SK-N-SH (cell line): ENCODE measurements around the gene MAGEA2B. TPM values are rescaled to one million over a fixed set of nuclear protein-coding genes. Genes with fewer than 3 reads are reported as not detected.
"Not testable (repeated sequence)": the region's sequence is repeated elsewhere in the genome, so short reads cannot be mapped to it uniquely, and the experiment has no call there.

ENCODE experiments used
- CTCF ChIA-PET: fragments of 300-600, 350-600 bp; formaldehyde crosslinking; extraction: SDS; loops from one replicate; lab custom pipeline; 2021; lab: Yijun Ruan, JAX
- POLR2A ChIA-PET: fragments of 350-600 bp; sonication (Branson Sonifier 250); formaldehyde crosslinking; extraction: SDS; loops from one replicate; lab custom pipeline; 2020; ENCODE audit warnings: antibody characterized with exemption, inconsistent platforms; lab: Yijun Ruan, JAX
- DNase-seq: peaks from one replicate; pipeline ENCODE4 v3.0.0; 2012
- H2AFZ ChIP-seq: fragments of 200-600 bp; sonication (generic); 2 replicates; pipeline ENCODE4 v1.8.1; 2016; ENCODE audit warnings: antibody characterized with exemption, mild to moderate bottlenecking, low read depth
- H3F3A ChIP-seq: fragments of 200-600 bp; sonication (generic); replicated peaks from 2 replicates; pipeline ENCODE3; 2016; ENCODE audit warnings: antibody characterized with exemption, mild to moderate bottlenecking; ENCODE audit not compliant: insufficient read depth
- H3K27ac ChIP-seq, 2 experiments: fragments of 200-500 bp in 1 of 2; fragments of 200-600 bp in 1 of 2; sonication (Bioruptor generic) in 1 of 2; sonication (generic), shearing (Covaris generic) in 1 of 2; 2 replicates each; pipeline versions ENCODE4 v1.5.1 to v1.6.1; 2014 to 2016; ENCODE audit warnings: low read depth in 2 of 2, inconsistent platforms in 1 of 2, low read length in 1 of 2, mild to moderate bottlenecking in 1 of 2, mixed read lengths in 1 of 2
- H3K27me3 ChIP-seq: fragments of 200-600 bp; sonication (generic), shearing (Covaris generic); 2 replicates; pipeline ENCODE4 v1.6.1; 2016; ENCODE audit warnings: mixed run types; ENCODE audit not compliant: insufficient read depth
- H3K36me3 ChIP-seq, 2 experiments: fragments of 200-500 bp in 1 of 2; fragments of 200-600 bp in 1 of 2; sonication (Bioruptor generic) in 1 of 2; sonication (generic) in 1 of 2; replicated peaks in 1 of 2; 2 replicates each; pipeline versions ENCODE3 to v1.5.1; 2014 to 2016; ENCODE audit warnings: low read length in 1 of 2, mild to moderate bottlenecking in 1 of 2; ENCODE audit not compliant: insufficient read depth in 2 of 2, control insufficient read depth in 1 of 2
- H3K4me1 ChIP-seq, 2 experiments: fragments of 200-500 bp in 1 of 2; fragments of 200-600 bp in 1 of 2; sonication (Bioruptor generic) in 1 of 2; sonication (generic), shearing (Covaris generic) in 1 of 2; 2 replicates each; pipeline versions ENCODE4 v1.5.1 to v1.6.1; 2014 to 2016; ENCODE audit warnings: low read depth in 1 of 2, low read length in 1 of 2, mixed run types in 1 of 2; ENCODE audit not compliant: insufficient read depth in 2 of 2, control insufficient read depth in 1 of 2
- H3K4me2 ChIP-seq: fragments of 200-600 bp; sonication (generic), shearing (Covaris generic); 2 replicates; pipeline ENCODE4 v1.6.1; 2017; ENCODE audit warnings: mixed run types
- H3K4me3 ChIP-seq, 2 experiments: fragments of 200-500 bp in 1 of 2; fragments of 200-600 bp in 1 of 2; sonication (Bioruptor generic) in 1 of 2; sonication (generic), shearing (Covaris generic) in 1 of 2; 2 replicates each; pipeline versions ENCODE4 v1.5.1 to v1.8.1; 2014 to 2016; ENCODE audit warnings: low read depth in 2 of 2, inconsistent platforms in 1 of 2, low read length in 1 of 2, mild to moderate bottlenecking in 1 of 2, mixed read lengths in 1 of 2, moderate library complexity in 1 of 2
- H3K79me2 ChIP-seq: fragments of 200-600 bp; sonication (generic); 2 replicates; pipeline ENCODE4 v1.8.1; 2017; ENCODE audit warnings: mild to moderate bottlenecking; ENCODE audit not compliant: insufficient read depth
- H3K9ac ChIP-seq: fragments of 200-600 bp; sonication (generic); 2 replicates; pipeline ENCODE4 v1.6.1; 2017; ENCODE audit warnings: mixed run types
- H3K9me2 ChIP-seq: fragments of 200-600 bp; sonication (generic); 2 replicates; pipeline ENCODE4 v1.6.1; 2017; ENCODE audit warnings: mixed run types
- H3K9me3 ChIP-seq: fragments of 200-600 bp; sonication (generic); 2 replicates; pipeline ENCODE4 v1.6.1; 2017; ENCODE audit warnings: mixed run types, mild to moderate bottlenecking, moderate library complexity
- H4K20me1 ChIP-seq: fragments of 200-600 bp; sonication (generic); 2 replicates; pipeline ENCODE4 v1.6.1; 2017; ENCODE audit warnings: mild to moderate bottlenecking, mixed run types; ENCODE audit not compliant: insufficient read depth
- ELF1 ChIP-seq: IDR thresholded peaks from 2 replicates; pipeline ENCODE4 v1.4.0; 2012
- FOXJ3 ChIP-seq: sonication (generic); formaldehyde crosslinking; IDR thresholded peaks from 2 replicates; pipeline ENCODE4 v1.5.1; 2020; ENCODE audit warnings: mild to moderate bottlenecking, missing genetic modification reagents
- GABPA ChIP-seq: IDR thresholded peaks from 2 replicates; pipeline ENCODE4 v1.4.0; 2012; ENCODE audit warnings: low read depth, mild to moderate bottlenecking
- JUND ChIP-seq: IDR thresholded peaks from 2 replicates; pipeline ENCODE4 v1.4.0; 2012
- MEF2A ChIP-seq: IDR thresholded peaks from 2 replicates; pipeline ENCODE4 v1.4.0; 2012; ENCODE audit warnings: low read depth, borderline replicate concordance
- RCOR1 ChIP-seq: fragments of 150-350 bp; IDR thresholded peaks from 2 replicates; pipeline ENCODE4 v1.6.1; 2017; ENCODE audit warnings: antibody characterized with exemption, low read length
- RXRA ChIP-seq: IDR thresholded peaks from 2 replicates; pipeline ENCODE4 v1.4.0; 2012; ENCODE audit warnings: low read depth, mild to moderate bottlenecking, borderline replicate concordance
- SIN3A ChIP-seq: IDR thresholded peaks from 2 replicates; pipeline ENCODE4 v1.6.1; 2012; ENCODE audit warnings: low read depth, mild to moderate bottlenecking, low read length, moderate library complexity, borderline replicate concordance
- TAF1 ChIP-seq: IDR thresholded peaks from 2 replicates; pipeline ENCODE4 v1.6.1; 2012; ENCODE audit warnings: low read depth, mild to moderate bottlenecking, low read length, moderate library complexity, borderline replicate concordance
- WGBS: methylation state at CpG from one replicate; pipeline ENCODE4 v1.1.6; 2017; ENCODE audit warnings: low lambda C conversion rate; 5-methylcytosine and 5-hydroxymethylcytosine counted together
- polyA plus RNA-seq, 3 experiments: library from polyadenylated mRNA; depleted of rRNA; stranded (reverse); fragments of >200 nt; gene quantifications; 2 replicates each; pipeline ENCODE4 v1.2.3, GENCODE V29; 2012
- TF ChIP-seq, protein P1 (sequence below): IDR thresholded peaks from 2 replicates; pipeline ENCODE4 v1.4.0; 2012; ENCODE audit warnings: low read depth, borderline replicate concordance
- TF ChIP-seq, protein P2 (sequence below): IDR thresholded peaks from 2 replicates; pipeline ENCODE4 v1.6.1; 2012; ENCODE audit warnings: mild to moderate bottlenecking, low read depth, low read length, moderate library complexity

Gene MAGEA2B
- polyA plus RNA-seq, 1 of the 3 experiments (the other 2 are of a cell fraction) = 17.1 TPM

DNA sequence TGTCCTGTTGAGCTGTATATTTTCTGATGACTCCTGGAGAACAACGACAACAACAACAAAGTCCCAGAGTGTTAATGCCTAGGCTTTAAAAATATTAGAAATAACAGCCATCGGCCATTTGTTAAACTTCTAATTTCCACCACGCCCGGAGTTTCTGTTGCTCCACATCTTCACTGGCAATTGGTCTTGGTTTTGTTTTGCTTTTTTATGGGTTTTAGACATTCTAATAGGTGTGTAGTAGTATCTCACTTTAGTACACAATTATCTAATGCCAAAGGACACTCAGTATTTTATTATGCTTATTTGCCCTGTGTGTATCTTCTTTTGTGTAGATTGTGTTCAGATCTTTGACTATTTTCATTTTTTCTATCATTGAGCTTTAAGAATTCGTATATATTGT is 24.1 kb downstream of the MAGEA2B start:
- CTCF ChIA-PET = no interaction called here
- Histone ChIP-seq H3K4me1 (peaks cover 0 to 3% of the 10 kb centered on the region in 2 experiments; a peak in 1 of 4 replicates), H3K4me2 (no peak overlapping the region), H3K9me2 (no peaks in the 10 kb centered on the region), H3F3A (no peaks in the 10 kb centered on the region), H3K79me2 (peaks cover 27% of the 10 kb centered on the region), H4K20me1 (no peaks in the 10 kb centered on the region), H3K27ac (no peak overlapping the region), H3K9ac (no peak overlapping the region), H3K9me3 (no peaks in the 10 kb centered on the region), H3K4me3 (no peak overlapping the region), H2AFZ (no peak overlapping the region), H3K36me3 (peaks cover 0 to 2% of the 10 kb centered on the region in 2 experiments), H3K27me3 (no peaks in the 10 kb centered on the region)
- 61% methylated on average over 5 of the region's 5 CpGs for WGBS
- POLR2A ChIA-PET = no interaction called here
- no peak for DNase-seq
- TF ChIP-seq GABPA (no peak), RCOR1 (no peak), ELF1 (no peak), TAF1 (no peak), RXRA (no peak), JUND (no peak), MEF2A (no peak), SIN3A (no peak), FOXJ3 (no peak)
- TF ChIP-seq, protein P1, sequence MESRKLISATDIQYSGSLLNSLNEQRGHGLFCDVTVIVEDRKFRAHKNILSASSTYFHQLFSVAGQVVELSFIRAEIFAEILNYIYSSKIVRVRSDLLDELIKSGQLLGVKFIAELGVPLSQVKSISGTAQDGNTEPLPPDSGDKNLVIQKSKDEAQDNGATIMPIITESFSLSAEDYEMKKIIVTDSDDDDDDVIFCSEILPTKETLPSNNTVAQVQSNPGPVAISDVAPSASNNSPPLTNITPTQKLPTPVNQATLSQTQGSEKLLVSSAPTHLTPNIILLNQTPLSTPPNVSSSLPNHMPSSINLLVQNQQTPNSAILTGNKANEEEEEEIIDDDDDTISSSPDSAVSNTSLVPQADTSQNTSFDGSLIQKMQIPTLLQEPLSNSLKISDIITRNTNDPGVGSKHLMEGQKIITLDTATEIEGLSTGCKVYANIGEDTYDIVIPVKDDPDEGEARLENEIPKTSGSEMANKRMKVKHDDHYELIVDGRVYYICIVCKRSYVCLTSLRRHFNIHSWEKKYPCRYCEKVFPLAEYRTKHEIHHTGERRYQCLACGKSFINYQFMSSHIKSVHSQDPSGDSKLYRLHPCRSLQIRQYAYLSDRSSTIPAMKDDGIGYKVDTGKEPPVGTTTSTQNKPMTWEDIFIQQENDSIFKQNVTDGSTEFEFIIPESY = no peak
- TF ChIP-seq, protein P2, sequence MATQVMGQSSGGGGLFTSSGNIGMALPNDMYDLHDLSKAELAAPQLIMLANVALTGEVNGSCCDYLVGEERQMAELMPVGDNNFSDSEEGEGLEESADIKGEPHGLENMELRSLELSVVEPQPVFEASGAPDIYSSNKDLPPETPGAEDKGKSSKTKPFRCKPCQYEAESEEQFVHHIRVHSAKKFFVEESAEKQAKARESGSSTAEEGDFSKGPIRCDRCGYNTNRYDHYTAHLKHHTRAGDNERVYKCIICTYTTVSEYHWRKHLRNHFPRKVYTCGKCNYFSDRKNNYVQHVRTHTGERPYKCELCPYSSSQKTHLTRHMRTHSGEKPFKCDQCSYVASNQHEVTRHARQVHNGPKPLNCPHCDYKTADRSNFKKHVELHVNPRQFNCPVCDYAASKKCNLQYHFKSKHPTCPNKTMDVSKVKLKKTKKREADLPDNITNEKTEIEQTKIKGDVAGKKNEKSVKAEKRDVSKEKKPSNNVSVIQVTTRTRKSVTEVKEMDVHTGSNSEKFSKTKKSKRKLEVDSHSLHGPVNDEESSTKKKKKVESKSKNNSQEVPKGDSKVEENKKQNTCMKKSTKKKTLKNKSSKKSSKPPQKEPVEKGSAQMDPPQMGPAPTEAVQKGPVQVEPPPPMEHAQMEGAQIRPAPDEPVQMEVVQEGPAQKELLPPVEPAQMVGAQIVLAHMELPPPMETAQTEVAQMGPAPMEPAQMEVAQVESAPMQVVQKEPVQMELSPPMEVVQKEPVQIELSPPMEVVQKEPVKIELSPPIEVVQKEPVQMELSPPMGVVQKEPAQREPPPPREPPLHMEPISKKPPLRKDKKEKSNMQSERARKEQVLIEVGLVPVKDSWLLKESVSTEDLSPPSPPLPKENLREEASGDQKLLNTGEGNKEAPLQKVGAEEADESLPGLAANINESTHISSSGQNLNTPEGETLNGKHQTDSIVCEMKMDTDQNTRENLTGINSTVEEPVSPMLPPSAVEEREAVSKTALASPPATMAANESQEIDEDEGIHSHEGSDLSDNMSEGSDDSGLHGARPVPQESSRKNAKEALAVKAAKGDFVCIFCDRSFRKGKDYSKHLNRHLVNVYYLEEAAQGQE = no peak

DNA sequence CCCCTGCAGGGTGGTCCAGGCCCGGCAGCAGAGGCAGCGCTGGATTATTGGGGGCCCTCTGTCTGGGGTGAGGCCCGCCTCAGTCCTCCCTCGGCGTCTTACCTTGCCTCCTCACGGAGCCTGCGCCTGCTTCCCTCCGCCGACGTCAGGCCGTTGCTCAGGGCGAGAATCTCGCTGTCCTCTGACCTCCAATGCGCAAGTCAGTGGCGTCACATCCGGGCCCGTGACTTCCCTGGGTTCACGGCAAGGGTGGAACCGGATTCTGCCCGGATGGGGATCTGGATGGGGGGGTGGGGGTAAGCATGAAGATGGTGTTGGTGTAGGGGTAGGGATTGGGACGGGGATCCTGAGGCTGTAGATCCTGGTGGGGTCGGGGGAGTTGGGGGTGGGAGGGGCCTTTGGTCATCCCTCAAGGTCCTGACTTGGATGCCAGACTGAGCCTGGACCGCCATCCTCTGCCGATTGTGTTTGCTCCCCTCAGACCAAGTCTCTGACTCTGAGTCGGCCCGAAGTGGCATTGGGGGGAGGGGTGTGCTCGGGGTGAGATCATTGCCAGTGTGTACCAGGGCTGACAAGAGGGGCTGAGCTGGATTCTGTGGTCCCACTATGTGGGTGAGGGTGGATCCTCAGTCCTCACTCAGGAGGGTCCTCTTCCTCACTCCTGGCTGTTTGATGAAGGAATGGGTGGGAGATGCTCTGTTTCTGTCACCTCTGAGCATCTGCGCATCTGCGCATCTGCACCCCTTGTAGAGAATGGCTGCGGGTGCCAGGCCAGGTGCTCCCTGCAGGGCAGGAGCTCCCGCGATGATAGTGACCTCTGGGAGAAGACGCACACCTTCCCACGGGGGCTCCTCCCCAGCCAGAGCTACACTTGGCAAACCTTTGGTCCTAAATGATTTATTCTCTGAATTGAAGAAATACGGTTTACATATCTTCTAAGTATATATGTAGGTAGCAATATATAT is 39.5 kb downstream of the MAGEA2B start, which contains the start of gene MAGEA2:
MAGEA2 (minus strand) TSS at position 157 of the 965 bp plus-strand sequence. CDS start 2,479 bp downstream, outside the sequence.
- H3K4me1 ChIP-seq, CTCF ChIA-PET, H2AFZ ChIP-seq, DNase-seq, H3K9ac ChIP-seq, H3F3A ChIP-seq, H3K9me3 ChIP-seq, H3K27ac ChIP-seq, H3K27me3 ChIP-seq, POLR2A ChIA-PET, H3K9me2 ChIP-seq, H3K4me3 ChIP-seq, H3K36me3 ChIP-seq, H4K20me1 ChIP-seq, H3K79me2 ChIP-seq, H3K4me2 ChIP-seq: not testable (repeated sequence)
- no CpG with 5 or more reads among the region's 35 CpGs for WGBS

DNA sequence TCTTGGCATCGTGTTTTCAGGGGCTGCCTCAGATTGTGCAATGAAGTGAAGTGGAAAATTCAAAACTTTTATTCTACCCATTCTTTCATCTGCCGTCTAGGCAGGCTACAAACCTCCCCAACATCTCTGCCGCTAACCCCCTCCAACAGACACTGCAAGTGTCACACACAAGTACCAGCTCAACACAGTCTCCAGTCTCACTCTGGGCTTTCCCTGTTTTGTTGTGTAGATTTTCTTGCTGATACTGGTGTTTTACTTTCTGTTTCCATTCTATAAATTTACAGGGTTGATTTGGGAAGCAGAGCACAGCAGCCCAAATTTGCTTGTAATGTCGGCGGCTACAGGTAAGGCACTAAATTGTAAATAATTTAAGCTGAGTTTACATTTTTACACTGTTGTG is 40.4 kb downstream of the MAGEA2B start:
- H3K79me2 ChIP-seq, H3K9ac ChIP-seq, H4K20me1 ChIP-seq, H3K4me3 ChIP-seq, H3K27me3 ChIP-seq, H3F3A ChIP-seq, H3K9me3 ChIP-seq, H2AFZ ChIP-seq, H3K36me3 ChIP-seq, DNase-seq, H3K4me1 ChIP-seq, CTCF ChIA-PET, H3K27ac ChIP-seq, H3K4me2 ChIP-seq, H3K9me2 ChIP-seq, POLR2A ChIA-PET: not testable (repeated sequence)
- no CpG with 5 or more reads among the region's 5 CpGs for WGBS

DNA sequence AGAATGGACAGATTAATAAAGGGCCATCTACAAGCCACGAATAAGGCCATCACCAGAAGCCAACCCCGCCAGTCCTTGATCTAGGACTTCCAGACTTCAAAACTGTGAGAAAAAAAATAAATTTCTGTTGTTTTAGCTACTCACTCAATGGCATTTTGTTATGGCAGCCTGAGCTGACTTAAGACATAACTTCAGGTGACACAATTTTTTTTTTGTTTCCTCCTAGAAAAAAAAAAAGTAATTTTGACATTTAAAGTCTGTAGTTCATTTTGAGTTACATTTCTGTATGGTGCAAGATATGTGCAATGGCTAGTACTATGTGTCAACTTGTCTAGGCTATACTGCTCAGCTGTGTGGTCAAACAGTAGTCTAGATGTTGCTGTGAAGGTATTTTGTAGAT is 44.5 kb downstream of the MAGEA2B start, which contains the start of gene CSAG3:
CSAG3 (plus strand) TSS at position 301 of the 400 bp plus-strand sequence.
- H3K4me3 ChIP-seq, DNase-seq, H3K79me2 ChIP-seq, H3K9me3 ChIP-seq, H3K36me3 ChIP-seq, H3K4me2 ChIP-seq, H3K9ac ChIP-seq, H3K4me1 ChIP-seq, POLR2A ChIA-PET, CTCF ChIA-PET, H3F3A ChIP-seq, H3K27ac ChIP-seq, H3K9me2 ChIP-seq, H3K27me3 ChIP-seq, H2AFZ ChIP-seq, H4K20me1 ChIP-seq: not testable (repeated sequence)
- WGBS = 0% methylated on average over 1 of the region's 2 CpGs
